ACHN (cell line): ENCODE measurements around the gene CMTM4.
"Not testable (repeated sequence)": the region's sequence is repeated elsewhere in the genome, so short reads cannot be mapped to it uniquely, and the experiment has no call there.

Source experiments
- DNase-seq: peaks from one replicate; pipeline ENCODE4 v3.0.0-alpha.2; 2015
- in situ Hi-C: cut with HindIII; loops from 2 replicates; pipeline ENCODE4 v1.10.0; 2017; ENCODE audit warnings: low sequenced_read_pairs, low pct_ligation_motif_present, low pct_unique_long_range_greater_than_20kb

Gene CMTM4

DNA sequence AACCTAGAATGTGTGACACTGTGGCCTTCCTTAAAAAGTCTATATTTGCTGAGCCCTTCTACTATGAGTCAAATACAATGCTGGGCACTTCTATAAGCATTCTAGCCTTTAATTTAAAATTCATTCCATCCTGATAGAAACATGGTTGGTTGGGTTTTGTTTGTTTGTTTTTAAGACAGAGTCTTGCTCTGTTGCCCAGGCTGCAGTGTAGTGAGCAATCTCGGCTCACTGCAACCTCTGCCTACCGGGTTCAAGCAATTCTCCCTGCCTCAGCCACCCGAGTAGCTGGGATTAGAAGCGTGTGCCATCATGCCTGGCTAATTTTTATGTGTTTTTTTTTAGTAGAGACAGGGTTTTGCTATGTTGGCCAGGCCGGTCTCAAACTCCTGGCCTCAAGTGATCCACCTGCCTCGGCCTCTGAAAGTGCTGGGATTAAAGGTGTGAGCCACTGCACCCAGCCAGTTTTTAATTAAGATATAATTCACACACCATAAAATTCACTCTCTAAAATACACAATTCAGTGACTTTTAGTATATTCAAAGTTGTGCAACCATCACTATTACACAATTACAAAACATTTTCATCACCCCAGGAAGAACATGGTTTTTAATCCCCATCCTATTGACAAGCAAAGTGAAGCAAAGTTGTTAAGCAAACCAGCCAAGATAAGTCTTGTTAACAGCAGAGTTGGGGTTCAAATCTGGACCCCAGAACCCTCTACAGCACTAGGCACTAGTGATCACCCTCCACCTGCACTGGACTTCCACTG lies 42.8 kb downstream of the CMTM4 start:
- DNase-seq, result no peak
- in situ Hi-C loops, result no loop called here

DNA sequence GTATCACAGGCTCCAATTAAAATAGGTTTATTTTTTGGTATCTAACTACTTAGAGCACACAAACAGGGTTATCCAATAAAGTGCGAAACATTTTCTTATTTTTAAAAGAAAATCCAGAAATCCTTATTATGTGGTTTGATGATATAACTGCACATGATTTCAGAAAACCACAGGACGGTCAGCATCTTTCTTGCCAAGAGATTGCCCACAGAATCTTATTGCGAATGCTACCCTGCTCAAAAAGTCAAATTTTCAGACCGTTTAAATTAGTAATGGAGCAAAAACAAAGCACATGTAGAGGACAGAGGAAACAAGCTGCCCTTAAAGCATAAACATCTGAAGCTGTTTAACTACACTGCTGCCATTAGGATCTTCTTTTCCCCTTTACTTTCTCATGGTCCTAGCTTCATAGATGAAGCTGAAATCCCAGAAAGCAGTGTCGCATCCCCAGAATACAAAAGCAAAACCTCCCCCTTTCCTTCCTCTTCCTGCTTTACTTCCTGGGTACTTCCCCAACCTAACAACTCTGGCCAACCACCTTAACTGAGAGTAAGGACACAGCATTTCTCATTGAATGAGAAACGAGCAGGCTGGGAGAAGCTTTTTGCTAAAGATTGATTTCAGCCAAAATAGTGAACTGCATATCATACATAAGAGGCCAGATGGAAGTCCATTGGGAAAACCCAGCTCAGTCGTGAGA lies 43.7 kb downstream of the CMTM4 start:
- no peak for DNase-seq

DNA sequence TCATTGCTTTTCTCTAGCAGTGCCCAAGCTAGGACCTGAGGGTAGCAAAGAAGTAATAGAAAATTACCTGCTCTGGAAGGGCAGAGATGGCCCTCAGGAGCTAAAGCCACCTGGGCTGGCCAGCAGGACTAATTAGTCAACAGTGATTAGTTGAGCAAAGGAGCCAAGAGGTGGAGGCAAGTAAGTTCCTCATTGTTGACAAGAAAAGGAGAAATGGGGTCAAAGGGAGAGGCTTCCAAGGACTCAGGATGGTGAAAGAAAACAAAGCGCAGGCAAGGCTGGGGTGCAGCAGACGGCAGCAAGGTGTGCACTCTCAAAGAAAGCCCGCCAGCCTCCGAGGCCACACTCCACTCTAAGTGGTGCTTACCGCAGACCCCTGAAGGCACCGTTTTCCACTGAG lies 44.6 kb downstream of the CMTM4 start:
- DNase-seq, result no peak

More for the DNA sequence above, 43.7 kb downstream of the CMTM4 start:
- in situ Hi-C loops, result no loop called here

DNA sequence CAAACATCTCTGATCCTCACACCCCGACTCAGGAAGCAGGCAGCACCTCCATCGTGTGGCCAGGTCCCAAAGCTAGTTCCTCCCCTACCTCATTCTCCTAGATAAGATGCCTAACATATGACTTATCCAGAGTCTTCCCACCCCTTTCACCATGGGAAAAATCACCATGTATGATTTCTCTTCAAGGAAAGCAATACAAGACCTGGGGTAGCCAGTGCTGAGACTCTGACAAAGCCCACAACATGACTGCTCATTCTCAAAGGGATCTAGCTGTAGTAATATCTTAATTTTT lies 45.1 kb downstream of the CMTM4 start:
- in situ Hi-C loops, result no loop called here
- DNase-seq, result no peak

More for the DNA sequence above, 44.6 kb downstream of the CMTM4 start:
- in situ Hi-C loops, result no loop called here

DNA sequence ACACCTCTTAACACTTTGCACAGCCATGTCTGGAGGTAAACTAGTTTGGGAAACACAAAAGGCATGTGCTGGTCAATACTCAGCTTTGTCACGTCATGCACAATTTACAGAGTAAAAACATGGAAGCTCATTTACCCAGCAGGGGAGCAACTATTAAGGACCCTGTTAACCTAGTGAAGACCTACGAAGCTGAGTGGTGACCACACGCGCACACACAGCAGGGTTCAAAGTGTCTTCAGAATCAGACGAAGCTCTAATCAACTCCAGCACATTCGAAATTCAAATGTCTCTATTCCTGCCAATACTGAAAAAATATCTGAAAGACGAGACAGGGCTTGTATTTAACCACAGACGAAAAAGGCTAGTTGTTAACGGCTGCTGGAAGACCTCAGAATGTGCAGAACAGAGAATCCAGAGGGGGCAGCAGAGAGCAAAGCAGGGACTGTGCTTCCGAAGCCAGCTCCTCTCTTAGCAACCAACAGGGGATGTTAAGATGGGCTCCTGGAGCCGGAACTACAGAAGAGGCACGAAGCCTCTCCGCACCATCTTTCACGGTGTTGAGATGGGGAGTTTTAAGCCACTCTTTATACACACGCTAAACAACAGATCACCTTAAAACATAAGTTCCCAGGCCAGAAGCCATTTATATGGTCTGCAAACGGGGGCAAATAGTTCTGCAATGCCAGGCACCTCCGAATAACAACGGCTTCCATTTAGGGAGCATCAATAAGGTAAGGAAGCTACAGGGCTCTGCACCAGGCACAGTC lies 45.7 kb downstream of the CMTM4 start:
- peak; percentile 89 for DNase-seq
- in situ Hi-C loops, result no loop called here

- no peak for DNase-seq
- in situ Hi-C loops, result no loop called here
Measured at GRCh38 chr16:66649636-66650205, 46.8 kb downstream of the CMTM4 start.

GRCh38 chr16:66649167-66649566 lies 47.4 kb downstream of the CMTM4 start:
- in situ Hi-C loops, result no loop called here
- no peak for DNase-seq

DNA sequence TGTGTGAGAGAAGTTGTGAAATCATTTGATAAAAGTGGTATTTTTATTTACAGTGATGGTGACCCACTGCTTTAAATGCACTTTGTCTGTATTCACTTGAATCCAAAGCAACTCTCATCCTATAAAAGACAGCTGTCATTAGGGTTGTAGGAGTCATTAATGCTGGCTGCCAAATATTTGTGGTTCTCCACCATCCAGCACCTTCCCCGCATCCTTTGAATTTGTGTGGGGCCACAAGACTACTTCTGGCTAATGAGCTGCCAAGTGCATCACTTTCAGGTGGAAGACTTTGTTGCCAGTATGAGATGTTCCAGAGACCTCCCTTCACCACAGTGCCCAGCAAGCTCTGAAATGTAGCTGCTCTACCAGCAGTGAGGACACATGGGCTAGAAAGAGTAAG lies 48.7 kb downstream of the CMTM4 start:
- no peak for DNase-seq
- in situ Hi-C loops, result no loop called here

DNA sequence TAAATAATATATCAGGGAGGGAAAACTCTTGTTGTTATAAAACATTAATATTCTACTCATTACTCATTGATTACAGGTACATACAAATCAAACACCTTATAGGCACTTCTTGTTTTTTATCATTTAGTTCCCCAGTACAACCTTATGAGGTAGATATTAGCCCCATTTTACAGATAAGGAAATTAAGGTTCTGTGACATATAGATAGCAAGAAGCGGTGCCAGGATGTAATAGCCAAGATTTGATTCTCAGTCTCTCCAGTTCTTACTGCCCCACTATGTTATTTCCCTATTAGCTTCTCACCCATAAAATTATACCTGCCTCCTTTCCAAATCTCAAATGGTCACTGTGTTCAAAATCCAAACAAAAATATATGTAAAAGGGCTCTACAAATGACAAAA lies 55.2 kb downstream of the CMTM4 start:
- no peak for DNase-seq
- in situ Hi-C loops, result no loop called here

GRCh38 chr16:66640724-66641314 lies 55.7 kb downstream of the CMTM4 start:
- DNase-seq, result no peak

DNA sequence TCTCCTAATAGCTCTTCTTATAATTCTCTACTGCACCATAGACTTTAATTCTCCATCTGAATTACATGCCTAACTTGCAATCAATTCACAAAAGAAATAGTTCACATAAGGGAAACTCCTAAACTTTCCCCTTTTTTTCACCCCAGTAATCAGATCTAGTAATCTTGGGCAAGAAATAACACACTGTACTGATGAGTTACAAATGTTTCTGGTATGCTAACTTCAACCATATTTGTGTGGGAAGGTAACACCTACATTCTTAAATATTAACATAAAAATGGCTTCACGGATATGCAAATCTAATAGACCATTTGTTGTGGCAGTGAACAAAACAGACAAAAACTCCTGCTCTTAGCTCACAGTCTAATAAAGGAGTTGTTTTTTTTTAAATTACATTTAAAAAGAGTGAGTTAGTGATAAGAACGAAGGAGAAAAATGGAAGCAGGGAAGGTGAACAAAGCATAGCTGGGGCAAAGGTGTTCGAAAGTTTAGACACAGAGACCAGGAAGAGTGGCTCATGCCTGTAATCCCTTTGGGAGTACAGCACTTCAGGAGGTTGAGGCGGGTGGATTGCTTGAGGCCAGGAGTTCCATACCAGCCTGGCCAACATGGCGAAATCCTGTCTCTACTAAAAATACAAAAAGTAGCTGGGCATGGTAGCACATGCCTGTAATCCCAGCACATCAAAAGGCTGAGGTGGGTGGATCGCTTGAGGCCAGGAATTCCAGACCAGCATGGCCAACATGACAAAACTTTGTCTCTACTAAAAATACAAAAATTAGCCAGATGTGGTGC lies 57.3 kb downstream of the CMTM4 start:
- no peak for DNase-seq
- in situ Hi-C loops, result no loop called here

More at GRCh38 chr16:66640724-66641314, 55.7 kb downstream of the CMTM4 start:
- in situ Hi-C loops, result no loop called here

DNA sequence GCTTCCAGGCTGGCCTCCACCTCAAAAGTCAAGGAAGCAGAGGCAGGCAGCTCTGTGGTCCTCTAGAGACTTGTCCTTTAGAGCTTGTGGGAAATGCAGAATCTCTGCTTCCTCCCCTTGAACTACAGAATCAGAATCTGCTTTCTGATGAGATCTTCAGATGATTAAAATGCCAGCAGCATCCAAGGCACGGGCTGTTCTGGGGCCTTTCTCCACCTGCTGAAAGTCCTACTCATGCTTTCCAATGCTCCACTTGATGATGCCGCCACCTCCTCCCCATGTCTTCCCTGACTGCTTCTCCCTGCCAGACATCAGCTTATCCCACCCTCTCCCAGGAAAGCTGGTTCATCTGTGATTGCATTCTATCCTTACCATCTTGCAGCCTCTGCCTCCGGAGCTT lies 58.7 kb downstream of the CMTM4 start:
- no peak for DNase-seq
- in situ Hi-C loops, result no loop called here

DNA sequence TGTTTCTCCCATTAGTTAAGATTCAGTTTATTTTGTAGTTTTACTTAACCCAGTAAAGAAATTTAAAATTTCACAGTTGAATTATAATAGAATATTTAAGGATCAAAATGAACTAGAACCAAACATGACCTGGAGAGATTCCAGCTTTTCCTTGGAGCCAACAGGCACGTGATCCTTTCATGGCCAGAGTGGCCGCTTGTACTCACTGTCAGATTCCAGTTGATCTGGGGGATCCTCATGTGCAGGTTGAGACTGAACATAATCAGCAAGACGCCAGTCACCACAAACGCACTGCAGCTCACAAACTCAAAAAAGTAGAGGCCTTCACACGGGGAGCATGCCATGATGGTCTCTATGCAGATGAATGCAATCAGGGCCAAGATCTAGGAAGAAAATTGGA lies 60.3 kb downstream of the CMTM4 start:
- DNase-seq, result no peak
- in situ Hi-C loops, result no loop called here

GRCh38 chr16:66635406-66635805 lies 61.1 kb downstream of the CMTM4 start:
- in situ Hi-C loops, result no loop called here
- DNase-seq, result no peak

DNA sequence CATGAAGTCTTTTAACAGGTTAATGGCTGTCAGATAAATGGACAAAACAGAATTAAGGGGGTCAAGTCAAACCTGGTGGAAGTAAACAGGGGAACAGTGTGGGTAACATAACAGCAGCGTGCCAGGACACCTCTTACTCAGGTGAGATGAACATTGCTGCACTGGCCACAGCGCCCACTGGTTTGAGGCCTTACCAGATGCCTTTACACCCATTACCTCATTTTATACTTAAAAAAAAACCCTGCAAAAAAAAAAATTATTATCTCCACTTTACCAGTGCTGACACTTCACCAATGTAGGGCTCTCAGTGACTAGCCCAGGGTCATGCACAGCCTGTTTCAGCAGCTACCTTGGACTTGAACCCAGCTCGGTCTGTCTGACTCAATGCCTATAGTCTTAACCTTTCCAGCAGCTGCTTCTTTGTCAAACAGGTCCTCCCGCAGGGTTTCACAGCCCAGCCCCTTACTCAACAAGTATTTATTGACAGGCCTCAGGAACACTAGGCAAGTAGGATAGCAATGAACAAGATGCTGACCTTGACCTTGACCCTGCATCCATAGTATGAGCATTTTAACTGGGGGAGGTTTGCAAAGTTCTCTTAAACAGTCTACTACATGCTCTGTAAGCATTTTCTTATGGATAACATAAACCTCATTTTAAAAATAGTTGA lies 61.9 kb downstream of the CMTM4 start:
- no peak for DNase-seq
- in situ Hi-C loops, result no loop called here

DNA sequence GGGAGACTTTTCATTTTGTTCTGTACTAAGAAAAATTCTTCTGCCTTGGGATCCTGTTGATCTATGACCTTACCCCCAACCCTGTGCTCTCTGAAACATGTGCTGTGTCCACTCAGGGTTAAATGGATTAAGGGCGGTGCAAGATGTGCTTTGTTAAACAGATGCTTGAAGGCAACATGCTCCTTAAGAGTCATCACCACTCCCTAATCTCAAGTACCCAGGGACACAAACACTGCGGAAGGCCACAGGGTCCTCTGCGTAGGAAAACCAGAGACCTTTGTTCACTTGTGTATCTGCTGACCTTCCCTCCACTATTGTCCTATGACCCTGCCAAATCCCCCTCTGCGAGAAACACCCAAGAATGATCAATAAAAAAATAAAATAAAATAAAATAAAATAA lies 65.0 kb downstream of the CMTM4 start:
- in situ Hi-C loops, result not testable (repeated sequence)

DNA sequence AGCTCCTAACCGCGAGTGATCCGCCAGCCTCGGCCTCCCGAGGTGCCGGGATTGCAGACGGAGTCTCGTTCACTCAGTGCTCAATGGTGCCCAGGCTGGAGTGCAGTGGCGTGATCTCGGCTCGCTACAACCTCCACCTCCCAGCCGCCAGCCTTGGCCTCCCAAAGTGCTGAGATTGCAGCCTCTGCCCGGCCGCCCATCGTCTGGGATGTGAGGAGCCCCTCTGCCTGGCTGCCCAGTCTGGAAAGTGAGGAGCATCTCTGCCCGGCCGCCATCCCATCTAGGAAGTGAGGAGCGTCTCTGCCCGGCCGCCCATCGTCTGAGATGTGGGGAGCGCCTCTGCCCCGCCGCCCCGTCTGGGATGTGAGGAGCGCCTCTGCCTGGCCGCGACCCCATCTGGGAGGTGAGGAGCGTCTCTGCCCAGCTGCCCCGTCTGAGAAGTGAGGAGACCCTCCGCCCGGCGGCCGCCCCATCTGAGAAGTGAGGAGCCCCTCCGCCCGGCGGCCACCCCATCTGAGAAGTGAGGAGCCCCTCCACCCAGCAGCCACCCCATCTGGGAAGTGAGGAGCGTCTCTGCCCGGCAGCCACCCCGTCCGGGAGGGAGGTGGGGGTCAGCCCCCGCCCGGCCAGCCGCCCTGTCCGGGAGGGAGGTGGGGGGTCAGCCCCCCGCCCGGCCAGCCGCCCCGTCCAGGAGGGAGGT lies 65.8 kb downstream of the CMTM4 start:
- in situ Hi-C loops, DNase-seq: not testable (repeated sequence)

More for the DNA sequence above, 65.0 kb downstream of the CMTM4 start:
- DNase-seq, result not testable (repeated sequence)
